Thyroid gland (tissue), 4 donors: Measurements from ENCODE around the gene MANF. TPM values are rescaled to one million over a fixed set of nuclear protein-coding genes. Genes with fewer than 3 reads are reported as not detected.

ENCODE experiments used
- DNase-seq, 2 donors: peaks; one replicate each; pipeline ENCODE4 v3.0.0-alpha.2; 2019
- H3K27ac ChIP-seq, 3 donors: fragments of 200-600 bp; sonication (generic); 1 replicate in 2 of 3; 2 replicates in 1 of 3; pipeline ENCODE4 v1.5.1; 2016 to 2019; ENCODE audit warnings: mild to moderate bottlenecking in 1 of 3, moderate library complexity in 1 of 3
- H3K27me3 ChIP-seq: fragments of 200-600 bp; sonication (generic); one replicate; pipeline ENCODE4 v1.5.1; 2019
- H3K36me3 ChIP-seq, 2 donors: fragments of 200-600 bp; sonication (generic); one replicate each; pipeline ENCODE4 v1.5.1; 2016 to 2019
- H3K4me1 ChIP-seq, 2 donors: fragments of 200-600 bp; sonication (generic); one replicate each; pipeline ENCODE4 v1.5.1; 2017 to 2019
- H3K4me3 ChIP-seq, 3 donors: fragments of 200-600 bp; sonication (generic); replicated peaks in 1 of 3; 1 replicate in 2 of 3; 2 replicates in 1 of 3; pipeline ENCODE4 v1.5.1; 2016; ENCODE audit warnings: mild to moderate bottlenecking in 1 of 3
- H3K9me3 ChIP-seq: fragments of 200-600 bp; sonication (generic); one replicate; pipeline ENCODE4 v1.5.1; 2017
- POLR2A ChIP-seq, 2 donors: fragments of 450-650 bp; IDR thresholded peaks; one replicate each; pipeline ENCODE4 v1.6.1; 2017; ENCODE audit warnings: antibody characterized with exemption in 2 of 2, mild to moderate bottlenecking in 2 of 2, moderate library complexity in 1 of 2
- WGBS, 2 donors: methylation state at CpG; one replicate each; pipeline ENCODE4 v1.1.5; 2017; 5-methylcytosine and 5-hydroxymethylcytosine counted together
- intact Hi-C: fragments of 100-400 bp; cut with DNase I; formaldehyde crosslinking; loops from one replicate; pipeline ENCODE4 v1.15.1; 2023
- total RNA-seq, 4 donors: library from RNA; depleted of rRNA; stranded (reverse); fragments of >200 nt; gene quantifications; one replicate each; pipeline ENCODE4 v1.2.3, GENCODE V29; 2016
- TF ChIP-seq, protein P1 (sequence below), 6 experiments: fragments of 200-600 bp in 3 of 6; fragments of 450-650 bp in 3 of 6; sonication (generic) in 3 of 6; IDR thresholded peaks; one replicate each; pipeline ENCODE4 v1.5.1; 2016 to 2019; ENCODE audit warnings: antibody characterized with exemption in 6 of 6, mild to moderate bottlenecking in 2 of 6, inconsistent platforms in 1 of 6, moderate library complexity in 1 of 6

The MANF gene
- total RNA-seq, 4 donors from 2014 or later, result 79.7 to 312 (median 189) TPM

DNA sequence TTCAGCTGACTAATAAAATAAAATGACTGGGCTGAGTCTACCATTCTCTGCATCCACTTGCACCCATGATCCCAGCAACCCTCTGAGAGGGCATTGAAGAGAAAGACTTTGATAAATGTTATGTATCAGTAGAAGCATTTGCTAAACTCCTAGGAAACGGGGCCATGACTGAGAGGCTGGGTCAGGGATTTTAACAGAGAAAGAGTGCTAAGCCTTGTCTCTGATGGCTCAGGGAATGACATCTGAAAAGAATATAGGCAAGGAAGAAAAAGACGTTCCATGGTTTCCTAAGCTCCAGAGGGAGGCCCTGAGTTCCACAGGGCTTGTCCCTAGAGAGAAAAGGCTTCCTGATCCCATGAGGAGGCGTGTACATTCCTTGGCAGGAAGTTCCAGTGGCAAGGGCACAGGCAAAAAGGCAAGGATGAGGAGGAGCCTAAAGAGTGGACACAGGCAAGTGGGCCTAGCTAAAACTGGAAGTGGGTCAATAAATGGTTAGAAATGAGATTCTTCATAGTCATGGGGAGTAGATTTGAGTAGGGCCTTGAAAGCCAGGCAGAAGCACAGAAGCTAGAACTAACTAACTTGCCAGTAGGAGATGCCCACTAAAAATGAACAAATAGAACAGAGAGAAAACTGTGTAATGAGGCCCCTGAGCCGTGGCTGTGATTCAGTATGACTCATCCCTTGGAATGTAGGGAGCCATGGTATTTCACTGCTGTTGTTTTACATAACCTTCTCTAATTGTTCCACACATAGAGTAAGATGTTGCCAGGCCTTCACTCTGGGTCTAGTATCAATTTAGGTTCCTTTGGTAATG lies 44.9 kb upstream of the MANF start:
- peaks cover 0 to 17% of the 10 kb centered on the region in 2 donors for H3K4me1 ChIP-seq
- intact Hi-C loops, result no loop called here
- H3K36me3 ChIP-seq, result no peaks in the 10 kb centered on the region
- 60 to 68% methylated on average over 4 of the region's 4 CpGs for WGBS, 2 donors
- H3K4me3 ChIP-seq, result no peak overlapping the region
- H3K9me3 ChIP-seq, result no peaks in the 10 kb centered on the region
- DNase-seq, result peak; percentile 36 to 47
- H3K27me3 ChIP-seq, result no peaks in the 10 kb centered on the region
- peak overlapping the region; percentile 1 to 63 (median 44) for H3K27ac ChIP-seq
- TF ChIP-seq POLR2A (IDR thresholded peaks at IDR 0.05), result no peak
- TF ChIP-seq, protein P1, sequence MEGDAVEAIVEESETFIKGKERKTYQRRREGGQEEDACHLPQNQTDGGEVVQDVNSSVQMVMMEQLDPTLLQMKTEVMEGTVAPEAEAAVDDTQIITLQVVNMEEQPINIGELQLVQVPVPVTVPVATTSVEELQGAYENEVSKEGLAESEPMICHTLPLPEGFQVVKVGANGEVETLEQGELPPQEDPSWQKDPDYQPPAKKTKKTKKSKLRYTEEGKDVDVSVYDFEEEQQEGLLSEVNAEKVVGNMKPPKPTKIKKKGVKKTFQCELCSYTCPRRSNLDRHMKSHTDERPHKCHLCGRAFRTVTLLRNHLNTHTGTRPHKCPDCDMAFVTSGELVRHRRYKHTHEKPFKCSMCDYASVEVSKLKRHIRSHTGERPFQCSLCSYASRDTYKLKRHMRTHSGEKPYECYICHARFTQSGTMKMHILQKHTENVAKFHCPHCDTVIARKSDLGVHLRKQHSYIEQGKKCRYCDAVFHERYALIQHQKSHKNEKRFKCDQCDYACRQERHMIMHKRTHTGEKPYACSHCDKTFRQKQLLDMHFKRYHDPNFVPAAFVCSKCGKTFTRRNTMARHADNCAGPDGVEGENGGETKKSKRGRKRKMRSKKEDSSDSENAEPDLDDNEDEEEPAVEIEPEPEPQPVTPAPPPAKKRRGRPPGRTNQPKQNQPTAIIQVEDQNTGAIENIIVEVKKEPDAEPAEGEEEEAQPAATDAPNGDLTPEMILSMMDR (IDR thresholded peaks at IDR 0.05), result no peak

DNA sequence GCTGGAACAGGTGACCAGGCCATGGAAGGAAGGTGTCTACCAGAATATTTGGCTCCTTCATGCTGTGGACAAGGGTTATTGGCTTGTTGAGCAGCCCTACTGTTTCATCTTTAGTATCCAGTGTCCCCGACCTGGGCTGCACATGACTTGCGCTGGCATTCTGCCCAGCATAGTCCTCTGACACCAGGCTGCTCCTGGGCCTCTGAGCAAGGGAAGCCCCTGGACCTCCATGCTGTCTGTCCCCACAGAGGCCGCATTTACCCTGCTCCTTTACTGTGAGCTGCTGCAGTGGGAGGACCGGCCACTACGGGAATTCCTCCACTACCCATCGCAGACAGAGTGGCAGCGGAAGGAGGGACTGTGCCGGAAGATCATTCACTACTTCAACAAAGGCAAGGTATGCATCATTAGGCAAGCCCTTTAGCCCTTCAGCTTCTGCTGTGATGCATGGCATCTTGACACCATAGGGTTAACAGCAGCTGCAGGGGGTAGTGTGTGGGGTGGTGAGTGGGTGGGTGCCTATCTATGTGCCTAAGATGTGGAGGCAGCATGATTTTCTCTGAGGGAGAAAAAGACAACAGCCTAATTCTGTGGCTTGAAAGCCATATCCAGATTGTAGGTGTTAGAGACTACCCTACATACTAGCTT lies 44.0 kb upstream of the MANF start:
- Histone ChIP-seq H3K9me3 (no peaks in the 10 kb centered on the region), H3K4me1 (peaks cover 0 to 17% of the 10 kb centered on the region in 2 donors), H3K27me3 (no peaks in the 10 kb centered on the region), H3K36me3 (no peaks in the 10 kb centered on the region), H3K27ac (peak overlapping the region in 2 of 3 donors; percentile 1 to 63), H3K4me3 (no peak overlapping the region)
- 85 to 97% methylated on average over 5 to 8 of the region's 8 CpGs for WGBS, 2 donors
- TF ChIP-seq, protein P1 (IDR thresholded peaks at IDR 0.05), result no peak
- no peak for TF ChIP-seq POLR2A (IDR thresholded peaks at IDR 0.05)
- intact Hi-C loops, result no loop called here
- peak; percentile 25 to 30 for DNase-seq

DNA sequence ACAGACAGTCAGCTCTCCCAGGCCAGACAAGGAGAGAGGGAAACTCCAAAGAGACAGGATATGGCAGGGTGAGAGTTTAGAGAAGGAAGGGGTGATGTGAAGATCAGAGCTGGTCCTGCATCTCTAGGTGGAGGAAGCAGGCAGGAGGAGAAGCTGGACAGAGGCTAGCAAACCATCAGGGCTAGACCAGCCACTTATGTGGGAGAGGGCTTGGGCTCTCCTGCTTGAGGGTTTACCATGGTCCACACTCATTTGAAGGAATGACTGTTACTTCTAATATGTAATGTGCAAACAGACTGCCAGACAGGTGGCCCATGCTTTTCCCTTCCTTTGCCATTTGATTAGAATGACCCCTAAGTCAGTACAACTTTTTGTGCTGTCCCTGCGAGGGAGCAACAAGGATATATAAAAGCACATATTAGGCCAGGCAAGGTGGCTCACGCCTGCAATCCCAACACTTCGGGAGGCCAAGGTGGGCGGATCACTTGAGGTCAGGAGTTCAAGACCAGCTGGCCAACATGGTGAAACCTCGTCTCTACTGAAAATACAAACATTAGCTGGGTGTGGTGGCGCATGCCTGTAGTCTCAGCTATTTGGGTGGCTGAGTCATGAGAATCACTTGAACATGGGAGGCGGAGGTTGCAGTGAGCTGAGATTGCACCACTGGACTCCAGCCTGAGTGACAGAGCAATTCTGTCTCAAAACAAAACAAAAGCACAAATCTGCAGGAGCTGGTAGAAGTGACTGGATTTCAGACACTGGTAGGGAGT lies 41.0 kb upstream of the MANF start:
- TF ChIP-seq, protein P1 (IDR thresholded peaks at IDR 0.05), result no peak
- no peak for TF ChIP-seq POLR2A (IDR thresholded peaks at IDR 0.05)
- no peak for DNase-seq
- intact Hi-C loops, result no loop called here
- Histone ChIP-seq H3K27ac (no peak overlapping the region), H3K36me3 (no peaks in the 10 kb centered on the region), H3K4me1 (peaks cover 0 to 17% of the 10 kb centered on the region in 2 donors), H3K27me3 (no peaks in the 10 kb centered on the region), H3K4me3 (no peak overlapping the region), H3K9me3 (no peaks in the 10 kb centered on the region)
- 86 to 93% methylated on average over 7 of the region's 7 CpGs for WGBS, 2 donors

DNA sequence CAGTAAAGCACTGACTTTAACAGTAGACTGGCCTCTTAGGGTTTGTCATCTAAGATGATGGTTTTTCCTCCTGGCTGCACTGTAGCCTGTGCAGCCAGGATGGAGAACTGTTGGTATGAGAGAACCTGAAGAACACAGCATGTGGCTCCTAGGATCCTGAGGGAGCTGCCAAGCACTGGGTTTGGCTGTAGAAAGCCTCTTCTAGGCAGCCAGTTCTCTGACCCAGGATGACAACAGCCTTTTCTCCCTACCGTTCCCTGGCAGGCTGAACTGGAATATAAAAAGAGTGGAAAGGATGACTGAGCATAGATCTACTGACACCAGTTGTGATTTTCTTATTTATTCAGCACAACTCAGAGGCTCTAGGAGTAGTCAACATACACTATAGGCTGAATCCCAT lies 34.3 kb upstream of the MANF start:
- no peak overlapping the region for H3K4me3 ChIP-seq
- intact Hi-C loops, result no loop called here
- peaks cover 0 to under 1% of the 10 kb centered on the region in 2 donors for H3K36me3 ChIP-seq
- 77 to 90% methylated on average over 1 of the region's 1 CpG for WGBS, 2 donors
- TF ChIP-seq, protein P1 (IDR thresholded peaks at IDR 0.05), result no peak
- no peak for TF ChIP-seq POLR2A (IDR thresholded peaks at IDR 0.05)
- no peaks in the 10 kb centered on the region for H3K9me3 ChIP-seq
- H3K27ac ChIP-seq, result no peak overlapping the region
- no peaks in the 10 kb centered on the region for H3K4me1 ChIP-seq
- DNase-seq, result no peak
- H3K27me3 ChIP-seq, result no peaks in the 10 kb centered on the region
